Measurements from ENCODE around the gene SLC30A3. TPM values are rescaled to one million over a fixed set of nuclear protein-coding genes. Genes with fewer than 3 reads are reported as not detected.
"Not testable (repeated sequence)": the region's sequence is repeated elsewhere in the genome, so short reads cannot be mapped to it uniquely, and the experiment has no call there.

The SLC30A3 gene
- total RNA-seq, 2 donors from 2014 or later, result 102 TPM; not detected in 1

DNA sequence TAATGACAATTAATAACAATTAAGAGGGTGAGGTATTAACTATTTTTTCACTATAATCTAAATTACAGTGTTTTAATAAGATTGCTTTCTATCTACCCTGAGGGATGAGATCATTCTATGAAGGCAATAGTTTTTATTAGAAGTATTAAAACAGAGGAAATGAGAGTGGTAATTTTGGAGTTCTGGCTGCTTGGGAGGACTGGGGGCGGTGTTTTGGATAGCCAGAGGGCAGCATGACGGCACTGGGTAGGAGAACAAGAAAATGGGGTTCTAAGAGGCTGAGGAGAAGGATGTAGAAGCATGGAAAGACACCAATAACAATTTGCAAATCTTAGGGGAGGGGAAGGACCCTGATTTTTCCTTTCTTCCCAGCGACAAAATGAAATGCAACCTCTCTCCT, 7.3 kb upstream of the SLC30A3 start:
- 67% methylated on average over 3 of the region's 3 CpGs for WGBS
- peaks cover 5% of the 10 kb centered on the region for H3K27me3 ChIP-seq (replicated peaks; ENCODE audit: insufficient read depth)
- intact Hi-C loops (cut with DNase I), result no loop called here

DNA sequence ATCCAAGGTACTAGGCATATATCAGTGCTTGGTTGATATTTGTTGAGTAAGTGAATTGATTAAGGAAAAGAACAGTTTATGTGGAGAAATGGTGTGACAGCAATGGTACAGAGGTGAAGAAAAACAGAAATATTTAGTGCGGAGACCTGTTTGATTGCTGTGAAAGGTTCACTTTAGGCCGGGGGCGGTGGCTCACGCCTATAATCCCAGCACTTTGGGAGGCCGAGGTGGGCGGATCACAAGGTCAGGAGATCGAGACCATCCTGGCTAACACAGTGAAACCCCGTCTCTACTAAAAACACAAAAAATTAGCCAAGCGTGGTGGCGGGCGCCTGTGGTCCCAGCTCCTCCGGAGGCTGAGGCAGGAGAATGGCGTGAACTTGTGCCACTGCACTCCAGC, 5.4 kb upstream of the SLC30A3 start:
- H3K36me3 ChIP-seq; H3K27ac ChIP-seq; H3K4me3 ChIP-seq; H3K27me3 ChIP-seq (replicated peaks; ENCODE audit: insufficient read depth); DNase-seq (ENCODE audit: low spot score); H3K9me3 ChIP-seq; intact Hi-C loops (cut with DNase I); H3K4me1 ChIP-seq (replicated peaks): not testable (repeated sequence)
- 90% methylated on average over 13 of the region's 13 CpGs for whole genome bisulfite sequencing

More for the DNA sequence above, 7.3 kb upstream of the SLC30A3 start:
- Histone ChIP-seq H3K4me1 (replicated peaks) (no peaks in the 10 kb centered on the region), H3K27ac (no peak overlapping the region), H3K9me3 (no peaks in the 10 kb centered on the region), H3K36me3 (no peaks in the 10 kb centered on the region), H3K4me3 (no peak overlapping the region)
- DNase-seq (ENCODE audit: low spot score), result no peak
- TF ChIP-seq, protein P1, sequence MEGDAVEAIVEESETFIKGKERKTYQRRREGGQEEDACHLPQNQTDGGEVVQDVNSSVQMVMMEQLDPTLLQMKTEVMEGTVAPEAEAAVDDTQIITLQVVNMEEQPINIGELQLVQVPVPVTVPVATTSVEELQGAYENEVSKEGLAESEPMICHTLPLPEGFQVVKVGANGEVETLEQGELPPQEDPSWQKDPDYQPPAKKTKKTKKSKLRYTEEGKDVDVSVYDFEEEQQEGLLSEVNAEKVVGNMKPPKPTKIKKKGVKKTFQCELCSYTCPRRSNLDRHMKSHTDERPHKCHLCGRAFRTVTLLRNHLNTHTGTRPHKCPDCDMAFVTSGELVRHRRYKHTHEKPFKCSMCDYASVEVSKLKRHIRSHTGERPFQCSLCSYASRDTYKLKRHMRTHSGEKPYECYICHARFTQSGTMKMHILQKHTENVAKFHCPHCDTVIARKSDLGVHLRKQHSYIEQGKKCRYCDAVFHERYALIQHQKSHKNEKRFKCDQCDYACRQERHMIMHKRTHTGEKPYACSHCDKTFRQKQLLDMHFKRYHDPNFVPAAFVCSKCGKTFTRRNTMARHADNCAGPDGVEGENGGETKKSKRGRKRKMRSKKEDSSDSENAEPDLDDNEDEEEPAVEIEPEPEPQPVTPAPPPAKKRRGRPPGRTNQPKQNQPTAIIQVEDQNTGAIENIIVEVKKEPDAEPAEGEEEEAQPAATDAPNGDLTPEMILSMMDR (IDR thresholded peaks at IDR 0.05), result no peak
- TF ChIP-seq POLR2A (IDR thresholded peaks at IDR 0.05), result no peak
- TF ChIP-seq POLR2AphosphoS5 (IDR thresholded peaks at IDR 0.05), result no peak

DNA sequence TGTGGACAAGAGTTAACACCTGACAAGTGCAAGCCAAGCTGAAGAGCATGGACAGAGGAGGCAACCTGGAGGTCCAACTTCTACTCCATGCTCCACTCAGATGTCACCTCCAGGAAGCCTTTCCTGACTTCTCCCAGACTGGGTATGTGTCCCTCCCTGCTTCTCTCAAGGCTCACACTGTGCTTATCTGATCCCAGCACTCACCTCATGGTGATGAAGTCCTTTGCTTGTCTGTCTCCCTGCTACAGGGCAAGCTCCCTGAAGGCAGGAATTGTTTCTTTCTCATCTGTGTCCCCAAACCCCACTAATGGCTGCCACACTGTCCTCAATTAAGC, 2.7 kb upstream of the SLC30A3 start:
- H3K27me3 ChIP-seq (replicated peaks; ENCODE audit: insufficient read depth), result peaks cover 10% of the 10 kb centered on the region
- H3K4me1 ChIP-seq (replicated peaks), result peaks cover 7% of the 10 kb centered on the region
- DNase-seq (ENCODE audit: low spot score), result no peak
- no peaks in the 10 kb centered on the region for H3K9me3 ChIP-seq
- no peaks in the 10 kb centered on the region for H3K36me3 ChIP-seq
- TF ChIP-seq POLR2AphosphoS5 (IDR thresholded peaks at IDR 0.05) (no peak), POLR2A (IDR thresholded peaks at IDR 0.05) (no peak)
- TF ChIP-seq, protein P1 (IDR thresholded peaks at IDR 0.05), result no peak
- intact Hi-C loops (cut with DNase I), result no loop called here
- no peak overlapping the region for H3K4me3 ChIP-seq
- no peak overlapping the region for H3K27ac ChIP-seq

DNA sequence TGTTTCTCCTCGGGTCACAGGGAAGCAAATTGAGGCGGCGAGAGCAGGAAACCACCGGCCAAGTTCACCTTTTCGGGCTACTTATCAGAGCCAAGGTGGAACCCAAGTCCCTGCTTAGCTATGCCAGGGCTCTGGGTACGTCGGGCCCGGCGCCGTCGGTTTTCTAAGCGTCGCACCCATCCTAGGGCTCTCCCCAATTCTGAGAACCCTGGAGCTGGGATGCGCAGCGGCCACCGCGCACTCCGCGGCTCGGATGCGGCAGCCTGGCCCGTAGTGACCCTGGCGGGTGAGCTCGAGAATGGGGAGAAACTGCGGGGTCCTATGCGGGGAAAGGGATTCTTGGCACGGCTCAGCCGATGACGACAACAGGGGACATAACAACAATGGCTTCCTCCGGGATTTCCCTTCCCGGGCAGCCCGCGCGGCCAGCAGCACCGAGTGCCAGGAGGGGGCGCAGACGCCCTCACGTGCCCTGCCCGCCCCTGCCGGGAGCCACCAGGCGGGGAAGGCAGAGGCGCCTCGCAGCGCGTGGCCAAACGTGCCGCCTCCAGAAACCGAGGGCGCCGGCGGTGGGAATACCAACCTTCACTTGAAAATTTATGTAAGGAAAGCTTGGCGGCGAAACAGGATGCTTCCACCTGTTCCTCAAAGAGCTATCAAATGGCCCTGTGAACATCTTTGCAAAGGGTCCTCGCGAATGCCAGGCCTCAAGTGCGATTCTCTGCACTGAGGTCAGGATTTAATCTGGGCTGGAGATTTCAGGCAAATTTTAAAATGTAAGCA, 2.1 kb upstream of the SLC30A3 start:
- TF ChIP-seq, protein P1 (IDR thresholded peaks at IDR 0.05), result peak in 3 of 4 experiments; percentile 27 to 59 (median 47)
- no peak for TF ChIP-seq POLR2A (IDR thresholded peaks at IDR 0.05)
- TF ChIP-seq POLR2AphosphoS5 (IDR thresholded peaks at IDR 0.05), result peak; percentile 45
- peak overlapping the region in 1 of 2 donors; percentile 6 for H3K4me3 ChIP-seq
- intact Hi-C loops (cut with DNase I), result no loop called here
- no peak overlapping the region for H3K27ac ChIP-seq
- DNase-seq (ENCODE audit: low spot score), result peak; percentile 53
- WGBS, result 6% methylated on average over 34 of the region's 56 CpGs
- no peaks in the 10 kb centered on the region for H3K9me3 ChIP-seq
- H3K36me3 ChIP-seq, result no peaks in the 10 kb centered on the region
- H3K4me1 ChIP-seq (replicated peaks), result peaks cover 7% of the 10 kb centered on the region
- peaks cover 10% of the 10 kb centered on the region for H3K27me3 ChIP-seq (replicated peaks; ENCODE audit: insufficient read depth)

DNA sequence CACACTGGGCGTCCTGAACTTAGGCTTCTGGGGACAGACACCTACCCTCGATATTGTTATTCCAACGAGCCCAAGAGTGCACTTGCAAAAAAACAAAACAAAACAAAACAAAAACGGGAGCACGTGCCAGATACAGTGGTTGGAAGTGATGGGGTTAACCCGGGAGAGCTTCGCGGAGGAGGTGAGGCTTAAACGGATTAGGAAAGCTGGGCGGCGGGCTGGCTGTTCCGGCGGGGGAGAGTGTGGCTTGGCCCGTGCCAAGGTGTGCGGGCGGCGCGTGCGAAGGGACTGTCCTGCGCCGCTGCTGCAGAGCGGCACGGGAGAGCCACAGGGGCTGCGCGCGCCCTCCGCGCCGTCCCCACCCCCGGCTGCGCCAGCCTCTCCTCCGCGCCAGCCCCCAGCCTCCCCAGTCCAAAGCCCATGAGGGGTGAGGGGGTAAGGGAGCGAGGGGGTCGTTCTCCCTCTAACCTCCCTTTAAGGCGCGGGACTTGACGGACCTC, 1.5 kb upstream of the SLC30A3 start:
- Histone ChIP-seq H3K27ac (no peak overlapping the region), H3K36me3 (no peaks in the 10 kb centered on the region), H3K4me3 (peak overlapping the region in 1 of 2 donors; percentile 3), H3K9me3 (no peaks in the 10 kb centered on the region), H3K27me3 (replicated peaks; ENCODE audit: insufficient read depth) (peaks cover 10% of the 10 kb centered on the region), H3K4me1 (replicated peaks) (peaks cover 7% of the 10 kb centered on the region)
- 1% methylated on average over 36 of the region's 38 CpGs for WGBS
- intact Hi-C loops (cut with DNase I), result no loop called here
- no peak for DNase-seq (ENCODE audit: low spot score)
- no peak for TF ChIP-seq POLR2AphosphoS5 (IDR thresholded peaks at IDR 0.05)
- no peak for TF ChIP-seq POLR2A (IDR thresholded peaks at IDR 0.05)
